ENCODE data around the gene UBE2E2.

Gene UBE2E2

DNA sequence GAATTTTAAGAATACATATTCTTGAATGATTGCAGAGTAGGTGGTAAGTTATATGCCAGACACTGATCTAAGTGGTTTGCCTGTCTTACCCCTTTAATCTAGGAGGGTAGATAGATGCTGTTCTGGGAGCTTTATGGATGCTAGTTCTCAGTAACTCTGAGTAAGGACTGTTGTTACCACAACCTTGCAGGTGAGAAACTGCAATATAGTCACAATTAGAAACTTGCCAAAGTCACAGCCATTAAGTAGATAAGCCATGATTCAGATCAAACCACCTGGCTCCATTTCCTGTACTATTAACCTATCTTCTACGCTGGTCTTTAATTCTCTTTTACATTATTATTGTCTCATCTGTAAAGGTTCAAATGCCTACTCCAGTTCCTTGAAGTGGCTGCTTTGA lies 46.8 kb downstream of the UBE2E2 start:
- TF ChIP-seq EZH2 (IDR thresholded peaks at IDR 0.05; ENCODE audit: borderline replicate concordance, low read length), result no peak
- TF ChIP-seq, protein P1, sequence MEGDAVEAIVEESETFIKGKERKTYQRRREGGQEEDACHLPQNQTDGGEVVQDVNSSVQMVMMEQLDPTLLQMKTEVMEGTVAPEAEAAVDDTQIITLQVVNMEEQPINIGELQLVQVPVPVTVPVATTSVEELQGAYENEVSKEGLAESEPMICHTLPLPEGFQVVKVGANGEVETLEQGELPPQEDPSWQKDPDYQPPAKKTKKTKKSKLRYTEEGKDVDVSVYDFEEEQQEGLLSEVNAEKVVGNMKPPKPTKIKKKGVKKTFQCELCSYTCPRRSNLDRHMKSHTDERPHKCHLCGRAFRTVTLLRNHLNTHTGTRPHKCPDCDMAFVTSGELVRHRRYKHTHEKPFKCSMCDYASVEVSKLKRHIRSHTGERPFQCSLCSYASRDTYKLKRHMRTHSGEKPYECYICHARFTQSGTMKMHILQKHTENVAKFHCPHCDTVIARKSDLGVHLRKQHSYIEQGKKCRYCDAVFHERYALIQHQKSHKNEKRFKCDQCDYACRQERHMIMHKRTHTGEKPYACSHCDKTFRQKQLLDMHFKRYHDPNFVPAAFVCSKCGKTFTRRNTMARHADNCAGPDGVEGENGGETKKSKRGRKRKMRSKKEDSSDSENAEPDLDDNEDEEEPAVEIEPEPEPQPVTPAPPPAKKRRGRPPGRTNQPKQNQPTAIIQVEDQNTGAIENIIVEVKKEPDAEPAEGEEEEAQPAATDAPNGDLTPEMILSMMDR (IDR thresholded peaks at IDR 0.05; ENCODE audit: low read length), result no peak
- Histone ChIP-seq H3K79me2 (ENCODE audit: insufficient read depth, low read length) (peaks cover 32% of the 10 kb centered on the region), H3K27ac (ENCODE audit: low read depth, low read length, poor library complexity, severe bottlenecking) (no peak overlapping the region)

DNA sequence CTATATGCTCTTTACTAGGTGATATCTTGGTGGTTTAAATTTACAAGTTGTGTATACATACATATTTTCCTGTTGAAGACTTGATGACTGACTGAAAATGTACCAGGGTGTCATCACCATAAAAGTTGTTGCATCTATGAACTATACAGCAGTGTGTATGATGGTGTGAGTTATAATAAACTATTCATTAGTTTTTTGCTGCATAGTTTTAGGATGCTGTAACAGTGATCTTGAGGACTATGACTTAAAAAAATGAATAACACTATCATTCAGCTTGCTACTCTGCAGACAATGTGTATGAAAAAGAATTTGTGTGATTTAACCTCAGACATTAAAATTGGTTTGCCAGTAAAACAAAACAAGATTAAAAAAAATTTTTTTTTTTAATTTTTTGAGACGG lies 49.0 kb downstream of the UBE2E2 start:
- no peaks in the 10 kb centered on the region for H3K36me3 ChIP-seq (ENCODE audit: insufficient read depth, low read length)

More for the DNA sequence above, 46.8 kb downstream of the UBE2E2 start:
- Histone ChIP-seq H3K9me2 (ENCODE audit: low read depth, low read length) (no peaks in the 10 kb centered on the region), H3K36me3 (ENCODE audit: insufficient read depth, low read length) (no peaks in the 10 kb centered on the region), H3K4me2 (ENCODE audit: low read length) (no peak overlapping the region), H3K9me3 (ENCODE audit: low read length) (no peaks in the 10 kb centered on the region), H4K20me1 (ENCODE audit: insufficient read depth, low read length) (0 out of 2 replicates have a peak, but pooled peaks cover 6% of the 10 kb centered on the region), H3F3A (ENCODE audit: insufficient read depth, low read length) (0 out of 2 replicates have a peak, but pooled peaks cover 5% of the 10 kb centered on the region), H3K27me3 (ENCODE audit: insufficient read depth, low read length) (no peaks in the 10 kb centered on the region), H2AFZ (ENCODE audit: low read length) (no peak overlapping the region), H3K4me3 (ENCODE audit: low read depth, low read length, poor library complexity, severe bottlenecking) (no peak overlapping the region), H3K4me1 (ENCODE audit: insufficient read depth, low read length, severe bottlenecking) (peaks cover 8% of the 10 kb centered on the region), H3K9ac (ENCODE audit: low read length) (no peak overlapping the region)

DNA sequence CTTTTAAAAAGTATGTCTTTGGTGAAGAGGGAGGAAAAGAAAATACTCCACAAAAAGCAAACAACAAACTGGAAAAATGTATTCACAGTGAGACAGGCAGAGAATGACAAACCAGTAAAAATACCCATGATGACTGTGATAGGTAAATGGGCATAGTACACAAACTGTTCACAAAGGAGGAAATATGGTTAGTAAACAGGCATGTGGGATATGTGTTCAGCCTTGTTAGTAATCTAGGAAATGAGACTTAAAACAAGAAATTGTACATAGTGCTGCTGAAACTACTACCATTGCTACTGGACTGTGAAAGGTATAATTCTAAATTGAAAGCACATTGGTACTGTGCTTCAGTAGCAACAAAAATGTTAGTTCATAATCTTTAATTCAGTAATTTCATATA lies 50.1 kb downstream of the UBE2E2 start:
- Histone ChIP-seq H2AFZ (ENCODE audit: low read length) (no peak overlapping the region), H3K27ac (ENCODE audit: low read depth, low read length, poor library complexity, severe bottlenecking) (no peak overlapping the region), H3K27me3 (ENCODE audit: insufficient read depth, low read length) (no peaks in the 10 kb centered on the region), H3K79me2 (ENCODE audit: insufficient read depth, low read length) (peaks cover 19% of the 10 kb centered on the region), H3F3A (ENCODE audit: insufficient read depth, low read length) (0 out of 2 replicates have a peak, but pooled peaks cover 5% of the 10 kb centered on the region), H3K4me3 (ENCODE audit: low read depth, low read length, poor library complexity, severe bottlenecking) (no peak overlapping the region), H3K4me2 (ENCODE audit: low read length) (no peak overlapping the region), H3K9me3 (ENCODE audit: low read length) (no peaks in the 10 kb centered on the region), H3K9ac (ENCODE audit: low read length) (no peak overlapping the region), H3K9me2 (ENCODE audit: low read depth, low read length) (no peaks in the 10 kb centered on the region), H4K20me1 (ENCODE audit: insufficient read depth, low read length) (0 out of 2 replicates have a peak, but pooled peaks cover 6% of the 10 kb centered on the region), H3K4me1 (ENCODE audit: insufficient read depth, low read length, severe bottlenecking) (peaks cover 8% of the 10 kb centered on the region), H3K36me3 (ENCODE audit: insufficient read depth, low read length) (no peaks in the 10 kb centered on the region)
- no peak for TF ChIP-seq EZH2 (IDR thresholded peaks at IDR 0.05; ENCODE audit: borderline replicate concordance, low read length)
- TF ChIP-seq, protein P1 (IDR thresholded peaks at IDR 0.05; ENCODE audit: low read length), result no peak

More for the DNA sequence above, 49.0 kb downstream of the UBE2E2 start:
- TF ChIP-seq, protein P1 (IDR thresholded peaks at IDR 0.05; ENCODE audit: low read length), result no peak
- Histone ChIP-seq H3K9me3 (ENCODE audit: low read length) (no peaks in the 10 kb centered on the region), H3K4me1 (ENCODE audit: insufficient read depth, low read length, severe bottlenecking) (peaks cover 8% of the 10 kb centered on the region), H3K27ac (ENCODE audit: low read depth, low read length, poor library complexity, severe bottlenecking) (no peak overlapping the region), H3K4me3 (ENCODE audit: low read depth, low read length, poor library complexity, severe bottlenecking) (no peak overlapping the region), H4K20me1 (ENCODE audit: insufficient read depth, low read length) (0 out of 2 replicates have a peak, but pooled peaks cover 6% of the 10 kb centered on the region), H3K27me3 (ENCODE audit: insufficient read depth, low read length) (no peaks in the 10 kb centered on the region), H3K4me2 (ENCODE audit: low read length) (no peak overlapping the region), H3F3A (ENCODE audit: insufficient read depth, low read length) (0 out of 2 replicates have a peak, but pooled peaks cover 5% of the 10 kb centered on the region), H3K9me2 (ENCODE audit: low read depth, low read length) (no peaks in the 10 kb centered on the region), H2AFZ (ENCODE audit: low read length) (no peak overlapping the region), H3K9ac (ENCODE audit: low read length) (no peak overlapping the region), H3K79me2 (ENCODE audit: insufficient read depth, low read length) (peaks cover 21% of the 10 kb centered on the region)
